ENCODE data around the gene ATP2C2.

ATP2C2 gene

DNA sequence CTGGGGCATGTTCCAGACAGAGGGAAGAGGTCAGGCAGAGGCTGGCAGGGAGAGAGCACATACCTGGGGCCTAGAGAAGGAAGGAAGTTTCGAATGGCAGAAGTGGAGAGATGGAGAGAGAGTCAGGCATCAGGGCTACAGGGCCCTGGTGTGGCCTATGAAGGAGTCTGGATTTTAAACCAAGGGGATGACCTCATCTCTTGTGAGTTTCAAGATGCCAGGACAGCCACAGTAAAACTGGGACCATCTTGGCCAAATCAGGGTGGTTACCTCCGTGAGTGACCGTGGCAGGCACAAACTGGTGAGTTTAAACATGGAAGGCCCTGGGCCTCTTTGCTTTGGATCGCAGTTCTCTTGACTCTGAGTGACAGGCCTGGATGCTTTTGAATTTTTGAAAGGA, 7.6 kb upstream of the ATP2C2 start:
- no peak overlapping the region for H3K4me3 ChIP-seq (ENCODE audit: low read depth in 1 of 5, low read length in 5 of 5)
- H3K9me3 ChIP-seq (ENCODE audit: control insufficient read depth in 5 of 5, low read length in 5 of 5): no peaks in the 10 kb centered on the region
- H3K27me3 ChIP-seq (ENCODE audit: control insufficient read depth in 5 of 5, insufficient read depth in 4 of 5, low read length in 5 of 5): peaks cover 0 to 4% (median 0%) of the 10 kb centered on the region in 5 donors
- H3K4me1 ChIP-seq (ENCODE audit: control insufficient read depth in 5 of 5, insufficient read depth in 5 of 5, low read length in 5 of 5): no peaks in the 10 kb centered on the region
- H3K9ac ChIP-seq (ENCODE audit: low read length in 5 of 5): no peak overlapping the region
- H3K36me3 ChIP-seq (ENCODE audit: control insufficient read depth in 5 of 5, insufficient read depth in 5 of 5, low read length in 5 of 5): no peaks in the 10 kb centered on the region
- no peak overlapping the region for H3K27ac ChIP-seq (ENCODE audit: low read depth, low read length)

DNA sequence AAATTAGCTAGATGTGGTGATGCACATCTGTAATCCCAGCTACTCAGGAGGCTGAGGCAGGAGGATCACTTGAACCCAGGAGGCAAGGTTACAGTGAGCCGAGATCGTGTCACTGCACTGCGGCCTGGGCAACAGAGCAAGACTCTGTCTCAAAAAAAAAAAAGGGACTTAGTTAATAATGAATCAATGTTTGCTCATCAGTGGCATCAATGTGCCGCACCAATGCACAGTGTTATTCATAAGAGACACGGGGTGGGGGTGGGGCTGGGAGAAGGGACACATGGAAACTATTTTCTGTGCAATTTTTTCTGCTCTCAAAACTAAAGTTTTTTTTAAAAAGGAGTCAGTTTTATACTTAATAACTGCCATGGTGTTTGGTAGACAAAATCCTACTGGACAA, 6.8 kb upstream of the ATP2C2 start:
- H3K9me3 ChIP-seq (ENCODE audit: control insufficient read depth in 5 of 5, low read length in 5 of 5): no peaks in the 10 kb centered on the region
- no peaks in the 10 kb centered on the region for H3K4me1 ChIP-seq (ENCODE audit: control insufficient read depth in 5 of 5, insufficient read depth in 5 of 5, low read length in 5 of 5)
- no peak overlapping the region for H3K4me3 ChIP-seq (ENCODE audit: low read depth in 1 of 5, low read length in 5 of 5)
- H3K27me3 ChIP-seq (ENCODE audit: control insufficient read depth in 5 of 5, insufficient read depth in 4 of 5, low read length in 5 of 5): peaks cover 0 to 5% (median 1%) of the 10 kb centered on the region in 5 donors
- no peak overlapping the region for H3K9ac ChIP-seq (ENCODE audit: low read length in 5 of 5)
- no peaks in the 10 kb centered on the region for H3K36me3 ChIP-seq (ENCODE audit: control insufficient read depth in 5 of 5, insufficient read depth in 5 of 5, low read length in 5 of 5)
- H3K27ac ChIP-seq (ENCODE audit: low read depth, low read length): no peak overlapping the region

DNA sequence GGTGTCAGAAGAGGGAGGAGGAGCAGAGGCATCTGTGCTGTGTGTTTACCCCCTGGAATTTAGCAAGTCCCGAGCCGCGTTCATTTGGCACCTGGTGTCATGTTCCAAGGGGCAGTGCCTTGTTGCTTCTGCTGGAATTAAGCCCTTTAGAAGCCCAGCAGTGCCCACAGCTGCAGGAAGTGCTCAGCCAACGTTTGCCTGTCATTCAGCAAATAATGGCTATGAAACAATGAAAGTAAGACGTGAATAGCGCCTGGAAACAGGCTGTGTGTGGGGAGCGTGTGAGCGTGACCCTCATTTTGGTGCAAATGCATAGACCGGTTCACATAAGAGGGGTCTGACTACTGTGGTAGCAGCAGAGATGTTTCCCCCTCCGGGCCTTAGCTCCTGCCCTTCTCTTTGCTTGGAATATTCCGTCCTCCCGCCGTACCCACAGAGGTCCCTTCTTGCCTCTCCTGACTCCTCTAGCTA, 5.8 kb upstream of the ATP2C2 start:
- no peaks in the 10 kb centered on the region for H3K4me1 ChIP-seq (ENCODE audit: control insufficient read depth in 5 of 5, insufficient read depth in 5 of 5, low read length in 5 of 5)
- no peak overlapping the region for H3K27ac ChIP-seq (ENCODE audit: low read depth, low read length)
- H3K4me3 ChIP-seq (ENCODE audit: low read depth in 1 of 5, low read length in 5 of 5): no peak overlapping the region
- H3K27me3 ChIP-seq (ENCODE audit: control insufficient read depth in 5 of 5, insufficient read depth in 4 of 5, low read length in 5 of 5): peaks cover 8 to 14% (median 9%) of the 10 kb centered on the region in 5 donors
- H3K9me3 ChIP-seq (ENCODE audit: control insufficient read depth in 5 of 5, low read length in 5 of 5): no peaks in the 10 kb centered on the region
- no peak overlapping the region for H3K9ac ChIP-seq (ENCODE audit: low read length in 5 of 5)
- H3K36me3 ChIP-seq (ENCODE audit: control insufficient read depth in 5 of 5, insufficient read depth in 5 of 5, low read length in 5 of 5): no peaks in the 10 kb centered on the region

DNA sequence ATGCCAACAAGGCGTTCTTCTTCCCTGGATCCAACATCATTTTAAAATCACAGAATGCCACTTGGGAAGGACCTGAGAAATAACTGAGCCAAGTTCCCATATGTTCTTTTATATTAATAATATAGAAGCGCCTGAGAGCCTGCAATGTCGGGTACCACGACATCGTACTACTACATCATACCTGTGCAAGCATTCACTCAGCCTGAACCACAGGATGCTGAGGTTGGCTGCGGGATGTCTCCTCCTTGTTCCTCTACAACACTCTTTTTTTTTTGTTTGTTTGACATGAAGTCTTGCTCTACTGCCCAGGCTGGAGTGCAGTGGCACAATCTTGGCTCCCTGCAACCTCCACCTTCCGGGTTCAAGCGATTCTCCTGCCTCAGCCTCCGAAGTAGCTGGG, 2.1 kb upstream of the ATP2C2 start:
- no peak overlapping the region for H3K27ac ChIP-seq (ENCODE audit: low read depth, low read length)
- no peaks in the 10 kb centered on the region for H3K36me3 ChIP-seq (ENCODE audit: control insufficient read depth in 5 of 5, insufficient read depth in 5 of 5, low read length in 5 of 5)
- H3K9ac ChIP-seq (ENCODE audit: low read length in 5 of 5): no peak overlapping the region
- H3K27me3 ChIP-seq (ENCODE audit: control insufficient read depth in 5 of 5, insufficient read depth in 4 of 5, low read length in 5 of 5): peaks cover 33 to 47% (median 36%) of the 10 kb centered on the region in 5 donors
- no peaks in the 10 kb centered on the region for H3K9me3 ChIP-seq (ENCODE audit: control insufficient read depth in 5 of 5, low read length in 5 of 5)
- H3K4me3 ChIP-seq (ENCODE audit: low read depth in 1 of 5, low read length in 5 of 5): no peak overlapping the region
- H3K4me1 ChIP-seq (ENCODE audit: control insufficient read depth in 5 of 5, insufficient read depth in 5 of 5, low read length in 5 of 5): peaks cover 0 to 4% (median 0%) of the 10 kb centered on the region in 5 donors

- Histone ChIP-seq H3K27me3 (ENCODE audit: control insufficient read depth in 5 of 5, insufficient read depth in 4 of 5, low read length in 5 of 5) (peaks cover 38 to 47% (median 43%) of the 10 kb centered on the region in 5 donors), H3K27ac (ENCODE audit: low read depth, low read length) (no peak overlapping the region), H3K9me3 (ENCODE audit: control insufficient read depth in 5 of 5, low read length in 5 of 5) (no peaks in the 10 kb centered on the region)
These were observed 1.0 kb upstream of the ATP2C2 start for GRCh38 chr16:84367297-84367680.

DNA sequence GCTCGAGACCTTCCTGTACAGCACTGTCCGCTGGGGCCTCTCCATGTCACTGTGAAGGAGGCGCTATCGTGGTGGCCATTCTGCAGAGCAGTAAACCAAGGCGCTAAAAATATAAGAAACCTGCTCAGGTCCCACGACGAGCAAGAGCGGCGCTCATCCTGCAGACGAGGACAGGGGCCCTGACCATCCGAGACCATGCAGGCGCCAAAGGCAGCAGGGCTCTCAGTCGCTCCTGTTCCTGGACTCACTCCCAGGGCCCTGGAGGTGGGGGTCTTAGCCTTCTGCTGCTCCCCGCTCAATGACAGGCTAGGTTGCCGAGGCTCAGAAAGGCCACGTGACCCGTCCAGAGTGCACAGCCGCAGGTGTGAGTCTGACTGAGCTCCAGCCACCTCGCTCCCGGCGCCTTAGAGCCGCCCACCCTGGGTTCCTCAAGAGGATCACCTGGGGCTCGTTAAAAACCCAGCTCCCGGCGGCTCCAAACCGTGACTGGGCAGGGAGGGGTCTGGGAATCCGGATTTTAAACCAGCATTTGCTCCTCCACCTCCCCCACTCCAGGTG, 509 bp upstream of the ATP2C2 start:
- H3K27me3 ChIP-seq (ENCODE audit: control insufficient read depth in 5 of 5, insufficient read depth in 4 of 5, low read length in 5 of 5): peaks cover 38 to 47% (median 43%) of the 10 kb centered on the region in 5 donors
- no peak overlapping the region for H3K9ac ChIP-seq (ENCODE audit: low read length in 5 of 5)
- no peak overlapping the region for H3K27ac ChIP-seq (ENCODE audit: low read depth, low read length)
- no peaks in the 10 kb centered on the region for H3K9me3 ChIP-seq (ENCODE audit: control insufficient read depth in 5 of 5, low read length in 5 of 5)
- H3K4me1 ChIP-seq (ENCODE audit: control insufficient read depth in 5 of 5, insufficient read depth in 5 of 5, low read length in 5 of 5): peaks cover 0 to 4% (median 0%) of the 10 kb centered on the region in 5 donors
- H3K4me3 ChIP-seq (ENCODE audit: low read depth in 1 of 5, low read length in 5 of 5): no peak overlapping the region
- H3K36me3 ChIP-seq (ENCODE audit: control insufficient read depth in 5 of 5, insufficient read depth in 5 of 5, low read length in 5 of 5): no peaks in the 10 kb centered on the region

More at GRCh38 chr16:84367297-84367680, 1.0 kb upstream of the ATP2C2 start:
- H3K4me1 ChIP-seq (ENCODE audit: control insufficient read depth in 5 of 5, insufficient read depth in 5 of 5, low read length in 5 of 5): peaks cover 0 to 4% (median 0%) of the 10 kb centered on the region in 5 donors
- no peak overlapping the region for H3K9ac ChIP-seq (ENCODE audit: low read length in 5 of 5)
- no peak overlapping the region for H3K4me3 ChIP-seq (ENCODE audit: low read depth in 1 of 5, low read length in 5 of 5)
- no peaks in the 10 kb centered on the region for H3K36me3 ChIP-seq (ENCODE audit: control insufficient read depth in 5 of 5, insufficient read depth in 5 of 5, low read length in 5 of 5)

DNA sequence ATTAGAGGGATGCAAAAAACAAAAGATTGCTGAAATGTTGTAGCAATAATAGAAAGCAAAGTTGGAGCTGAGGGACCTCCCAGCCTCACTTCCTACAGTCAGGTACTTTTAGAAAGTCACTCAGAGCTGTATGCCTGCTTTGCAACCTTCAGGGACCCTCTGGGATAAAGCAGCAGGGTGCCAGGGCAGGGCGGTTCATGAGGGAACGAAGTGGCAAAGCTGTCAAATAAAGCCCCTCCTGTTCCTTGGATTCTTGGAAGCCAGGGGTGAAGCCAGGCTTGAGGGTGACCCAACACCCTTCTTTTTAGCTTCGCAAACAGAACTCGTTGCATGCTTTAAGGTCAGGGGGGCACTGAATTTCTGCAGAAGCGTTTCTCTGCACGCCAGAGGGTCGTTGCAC, 767 bp downstream of the ATP2C2 start:
- H3K36me3 ChIP-seq (ENCODE audit: control insufficient read depth in 5 of 5, insufficient read depth in 5 of 5, low read length in 5 of 5): no peaks in the 10 kb centered on the region
- peaks cover 39 to 47% (median 45%) of the 10 kb centered on the region in 5 donors for H3K27me3 ChIP-seq (ENCODE audit: control insufficient read depth in 5 of 5, insufficient read depth in 4 of 5, low read length in 5 of 5)
- no peak overlapping the region for H3K4me3 ChIP-seq (ENCODE audit: low read depth in 1 of 5, low read length in 5 of 5)
- H3K4me1 ChIP-seq (ENCODE audit: control insufficient read depth in 5 of 5, insufficient read depth in 5 of 5, low read length in 5 of 5): peaks cover 0 to 4% (median 0%) of the 10 kb centered on the region in 5 donors
- no peaks in the 10 kb centered on the region for H3K9me3 ChIP-seq (ENCODE audit: control insufficient read depth in 5 of 5, low read length in 5 of 5)
- no peak overlapping the region for H3K27ac ChIP-seq (ENCODE audit: low read depth, low read length)
- H3K9ac ChIP-seq (ENCODE audit: low read length in 5 of 5): no peak overlapping the region

DNA sequence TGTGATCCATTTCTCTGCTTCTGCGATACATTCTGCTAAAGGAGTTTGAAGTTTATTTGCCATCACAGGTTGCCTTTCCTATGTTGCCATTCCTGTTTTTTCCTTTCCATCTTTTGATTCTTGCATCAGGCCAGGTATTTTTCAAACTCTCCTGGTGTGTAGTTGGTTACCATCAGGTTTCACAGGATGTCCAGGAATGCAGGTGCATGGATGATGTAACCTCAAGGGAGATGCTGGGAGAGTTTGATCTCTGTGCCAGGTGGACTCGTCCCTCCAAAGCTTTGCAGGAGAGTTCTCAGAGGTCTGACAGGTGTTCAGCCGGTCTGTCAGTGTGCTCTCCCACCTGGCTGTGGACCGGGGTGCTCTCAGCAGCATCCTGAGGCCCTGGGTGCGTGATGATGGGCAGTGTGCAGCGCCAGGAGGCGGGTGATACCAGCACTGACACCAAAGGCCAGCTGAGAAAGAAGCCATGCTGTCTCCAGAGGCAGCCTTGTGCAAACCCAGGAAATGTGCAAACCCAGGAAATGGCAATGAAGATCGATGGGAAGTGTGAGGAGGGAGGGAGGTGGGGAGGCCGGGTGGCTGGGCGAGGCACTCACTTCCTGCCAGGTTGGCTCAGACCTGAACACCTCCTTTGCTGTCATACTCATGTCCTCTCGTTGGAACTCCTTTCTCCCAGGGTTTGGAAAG, 1.7 kb downstream of the ATP2C2 start:
- no peak overlapping the region for H3K27ac ChIP-seq (ENCODE audit: low read depth, low read length)
- peaks cover 39 to 47% (median 47%) of the 10 kb centered on the region in 5 donors for H3K27me3 ChIP-seq (ENCODE audit: control insufficient read depth in 5 of 5, insufficient read depth in 4 of 5, low read length in 5 of 5)
- H3K9me3 ChIP-seq (ENCODE audit: control insufficient read depth in 5 of 5, low read length in 5 of 5): no peaks in the 10 kb centered on the region
- H3K4me3 ChIP-seq (ENCODE audit: low read depth in 1 of 5, low read length in 5 of 5): no peak overlapping the region
- no peaks in the 10 kb centered on the region for H3K36me3 ChIP-seq (ENCODE audit: control insufficient read depth in 5 of 5, insufficient read depth in 5 of 5, low read length in 5 of 5)
- H3K4me1 ChIP-seq (ENCODE audit: control insufficient read depth in 5 of 5, insufficient read depth in 5 of 5, low read length in 5 of 5): peaks cover 0 to 4% (median 0%) of the 10 kb centered on the region in 5 donors
- H3K9ac ChIP-seq (ENCODE audit: low read length in 5 of 5): no peak overlapping the region

- peaks cover 0 to 4% (median 0%) of the 10 kb centered on the region in 5 donors for H3K4me1 ChIP-seq (ENCODE audit: control insufficient read depth in 5 of 5, insufficient read depth in 5 of 5, low read length in 5 of 5)
- H3K9me3 ChIP-seq (ENCODE audit: control insufficient read depth in 5 of 5, low read length in 5 of 5): no peaks in the 10 kb centered on the region
- no peak overlapping the region for H3K4me3 ChIP-seq (ENCODE audit: low read depth in 1 of 5, low read length in 5 of 5)
- H3K27me3 ChIP-seq (ENCODE audit: control insufficient read depth in 5 of 5, insufficient read depth in 4 of 5, low read length in 5 of 5): peaks cover 39 to 48% (median 45%) of the 10 kb centered on the region in 5 donors
- no peaks in the 10 kb centered on the region for H3K36me3 ChIP-seq (ENCODE audit: control insufficient read depth in 5 of 5, insufficient read depth in 5 of 5, low read length in 5 of 5)
- no peak overlapping the region for H3K27ac ChIP-seq (ENCODE audit: low read depth, low read length)
- H3K9ac ChIP-seq (ENCODE audit: low read length in 5 of 5): no peak overlapping the region
These were observed 2.6 kb downstream of the ATP2C2 start for GRCh38 chr16:84370723-84371552.

DNA sequence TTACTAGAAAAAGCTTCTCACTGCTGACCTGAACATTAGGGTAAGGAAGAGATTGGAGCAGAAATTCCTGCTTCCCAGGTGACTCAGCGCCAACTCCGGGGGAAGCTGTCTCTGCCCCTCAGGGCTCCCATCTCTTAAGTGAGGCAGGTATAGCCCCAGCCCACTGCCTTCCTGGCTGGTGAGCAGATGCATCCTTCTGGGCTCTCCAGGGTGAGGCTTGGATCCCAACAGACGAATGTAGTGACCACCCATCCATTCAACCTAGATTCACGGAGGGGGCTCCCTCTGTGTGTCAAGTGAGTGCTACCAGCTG, 3.2 kb downstream of the ATP2C2 start:
- Histone ChIP-seq H3K27me3 (ENCODE audit: control insufficient read depth in 5 of 5, insufficient read depth in 4 of 5, low read length in 5 of 5) (peaks cover 38 to 50% (median 43%) of the 10 kb centered on the region in 5 donors), H3K4me3 (ENCODE audit: low read depth in 1 of 5, low read length in 5 of 5) (no peak overlapping the region), H3K27ac (ENCODE audit: low read depth, low read length) (no peak overlapping the region), H3K36me3 (ENCODE audit: control insufficient read depth in 5 of 5, insufficient read depth in 5 of 5, low read length in 5 of 5) (no peaks in the 10 kb centered on the region), H3K9me3 (ENCODE audit: control insufficient read depth in 5 of 5, low read length in 5 of 5) (no peaks in the 10 kb centered on the region), H3K9ac (ENCODE audit: low read length in 5 of 5) (no peak overlapping the region), H3K4me1 (ENCODE audit: control insufficient read depth in 5 of 5, insufficient read depth in 5 of 5, low read length in 5 of 5) (peaks cover 0 to 4% (median 0%) of the 10 kb centered on the region in 5 donors)
